ENCODE data around the gene TPPP3. TPM values are rescaled to one million over a fixed set of nuclear protein-coding genes. Genes with fewer than 3 reads are reported as not detected.

The TPPP3 gene
- polyA plus RNA-seq, 1 of the 3 experiments (the other 2 are of a cell fraction), result 33.5 TPM

- Histone ChIP-seq H3K9ac (no peak overlapping the region), H2AFZ (ENCODE audit: low read depth) (no peak overlapping the region), H3K4me2 (no peak overlapping the region), H3K9me3 (no peaks in the 10 kb centered on the region), H3K79me2 (ENCODE audit: insufficient read depth) (no peaks in the 10 kb centered on the region), H3K9me2 (no peaks in the 10 kb centered on the region), H4K20me1 (ENCODE audit: insufficient read depth) (no peaks in the 10 kb centered on the region), H3K27me3 (ENCODE audit: insufficient read depth) (no peaks in the 10 kb centered on the region; the same call in 1 of the 2 replicates), H3K27ac (ENCODE audit: low read depth in 2 of 2, low read length in 1 of 2) (no peak overlapping the region), H3K4me1 (ENCODE audit: control insufficient read depth in 1 of 2, insufficient read depth in 2 of 2, low read depth in 1 of 2, low read length in 1 of 2) (peaks cover 0 to 3% of the 10 kb centered on the region in 2 experiments; a peak in 1 of 4 replicates), H3F3A (replicated peaks; ENCODE audit: insufficient read depth) (no peaks in the 10 kb centered on the region), H3K4me3 (ENCODE audit: low read depth in 2 of 2, low read length in 1 of 2) (no peak overlapping the region), H3K36me3 (replicated peaks in 1 of 2; ENCODE audit: control insufficient read depth in 1 of 2, insufficient read depth in 2 of 2, low read length in 1 of 2) (no peaks in the 10 kb centered on the region)
- no peak for TF ChIP-seq EP300 (IDR thresholded peaks at IDR 0.05; ENCODE audit: borderline replicate concordance in 1 of 2, low read depth in 1 of 2, low read length in 1 of 2)
- no peak for TF ChIP-seq FOXJ3 (CRISPR knock-in tag; IDR thresholded peaks at IDR 0.05)
- TF ChIP-seq RFX5 (IDR thresholded peaks at IDR 0.05; ENCODE audit: low read length), result no peak
- TF ChIP-seq SIN3A (IDR thresholded peaks at IDR 0.05; ENCODE audit: borderline replicate concordance, low read depth, low read length), result no peak
- TF ChIP-seq FOXM1 (IDR thresholded peaks at IDR 0.05; ENCODE audit: low read depth), result no peak
- no peak for TF ChIP-seq RXRA (IDR thresholded peaks at IDR 0.05; ENCODE audit: borderline replicate concordance, low read depth)
- DNase-seq, result no peak
- POLR2A ChIA-PET, result no interaction called here
- CTCF ChIA-PET, result interaction anchor here (0.9 to 5.9 kb wide), 8 partner anchors 7 to 446 kb away, joined by 3 to 76 read pairs (median 4); partner anchors contain the start of genes ATP6V0D1, CTCF, KCTD19 and LRRC36
- 81% methylated on average over 4 of the region's 5 CpGs for WGBS (ENCODE audit: low lambda C conversion rate)
Observed at GRCh38 chr16:67424261-67424615, 30.9 kb upstream of the TPPP3 start.

GRCh38 chr16:67423611-67424260, 30.4 kb upstream of the TPPP3 start:
- 76% methylated on average over 9 of the region's 9 CpGs for WGBS (ENCODE audit: low lambda C conversion rate)
- Histone ChIP-seq H3K4me1 (ENCODE audit: control insufficient read depth in 1 of 2, insufficient read depth in 2 of 2, low read depth in 1 of 2, low read length in 1 of 2) (peaks cover 0 to 3% of the 10 kb centered on the region in 2 experiments; a peak in 1 of 4 replicates), H3K36me3 (replicated peaks in 1 of 2; ENCODE audit: control insufficient read depth in 1 of 2, insufficient read depth in 2 of 2, low read length in 1 of 2) (no peaks in the 10 kb centered on the region), H4K20me1 (ENCODE audit: insufficient read depth) (no peaks in the 10 kb centered on the region), H3K4me3 (ENCODE audit: low read depth in 2 of 2, low read length in 1 of 2) (no peak overlapping the region), H3F3A (replicated peaks; ENCODE audit: insufficient read depth) (no peaks in the 10 kb centered on the region), H3K9ac (no peak overlapping the region), H3K27me3 (ENCODE audit: insufficient read depth) (no peaks in the 10 kb centered on the region; the same call in 1 of the 2 replicates), H3K4me2 (no peak overlapping the region), H3K9me2 (no peaks in the 10 kb centered on the region), H3K9me3 (no peaks in the 10 kb centered on the region), H3K27ac (ENCODE audit: low read depth in 2 of 2, low read length in 1 of 2) (no peak overlapping the region), H3K79me2 (ENCODE audit: insufficient read depth) (no peaks in the 10 kb centered on the region), H2AFZ (ENCODE audit: low read depth) (no peak overlapping the region)
- ChIA-PET POLR2A (no interaction called here), CTCF (interaction anchor here (0.9 to 5.9 kb wide), 7 partner anchors 6 to 138 kb away, joined by 3 to 76 read pairs (median 3); partner anchors contain the start of genes ATP6V0D1, CTCF, KCTD19 and LRRC36)
- no peak for DNase-seq
- no peak for TF ChIP-seq REST (IDR thresholded peaks at IDR 0.05; ENCODE audit: low read depth, low read length)
- no peak for TF ChIP-seq PBX3 (IDR thresholded peaks at IDR 0.05)
- TF ChIP-seq EZH2phosphoT487 (IDR thresholded peaks at IDR 0.05; ENCODE audit: borderline replicate concordance, low read depth), result no peak
- no peak for TF ChIP-seq MEF2A (IDR thresholded peaks at IDR 0.05; ENCODE audit: borderline replicate concordance, low read depth)
- TF ChIP-seq GABPA (IDR thresholded peaks at IDR 0.05; ENCODE audit: low read depth), result no peak
- TF ChIP-seq RCOR1 (IDR thresholded peaks at IDR 0.05; ENCODE audit: low read length), result no peak
- TF ChIP-seq RXRA (IDR thresholded peaks at IDR 0.05; ENCODE audit: borderline replicate concordance, low read depth), result no peak
- no peak for TF ChIP-seq IRF3 (IDR thresholded peaks at IDR 0.05; ENCODE audit: low read depth, low read length)
- TF ChIP-seq USF1 (IDR thresholded peaks at IDR 0.05; ENCODE audit: borderline replicate concordance, low read depth), result no peak
- TF ChIP-seq MXI1 (IDR thresholded peaks at IDR 0.05; ENCODE audit: low read depth, low read length), result no peak
- no peak for TF ChIP-seq FOXJ3 (CRISPR knock-in tag; IDR thresholded peaks at IDR 0.05)
- TF ChIP-seq RFX5 (IDR thresholded peaks at IDR 0.05; ENCODE audit: low read length), result no peak
- no peak for TF ChIP-seq TCF12 (IDR thresholded peaks at IDR 0.05)
- no peak for TF ChIP-seq NRF1 (IDR thresholded peaks at IDR 0.05; ENCODE audit: low read depth, low read length)
